ENCODE results near the gene TFAP2A. TPM values are rescaled to one million over a fixed set of nuclear protein-coding genes. Genes with fewer than 3 reads are reported as not detected.

The TFAP2A gene
- total and polyA plus RNA-seq, 10 donors: 0.04 to 0.94 (median 0.23) TPM; not detected in 4

DNA sequence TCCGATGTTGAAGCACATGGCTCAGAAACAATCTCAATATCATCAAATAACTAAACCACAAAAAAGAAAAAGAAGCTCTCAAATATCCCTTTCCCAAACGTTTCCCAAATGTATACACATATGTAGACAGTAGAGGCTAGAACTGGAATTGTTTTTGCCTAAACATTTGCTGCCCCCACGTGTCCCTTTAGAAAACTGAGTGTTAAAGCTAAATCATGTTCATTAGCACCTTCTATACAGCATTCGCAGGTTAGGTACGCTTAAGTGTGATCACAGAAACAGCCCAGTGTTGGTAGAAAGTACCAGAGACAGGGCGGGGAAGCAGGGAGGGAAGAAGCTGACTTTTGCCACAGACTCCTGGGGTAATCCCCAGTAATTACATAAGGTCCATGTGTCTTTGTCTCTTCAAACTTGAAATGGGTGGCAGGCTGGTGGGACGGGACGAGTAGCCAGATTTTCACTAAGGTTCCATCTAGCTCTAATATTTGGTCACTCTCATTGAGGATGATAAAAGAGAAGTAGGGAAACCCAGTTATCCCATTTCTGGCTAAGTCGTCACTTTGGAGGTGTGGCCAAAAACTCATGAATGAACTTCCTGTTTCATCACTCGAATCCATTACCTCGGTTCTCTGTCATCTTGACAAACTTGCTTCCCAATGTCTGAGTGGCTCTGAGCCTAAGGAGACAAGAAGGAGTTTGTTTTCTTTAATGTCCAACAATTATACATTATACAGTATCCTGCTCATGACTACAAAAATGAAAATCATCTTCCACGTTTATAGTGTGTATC is 15.0 kb upstream of the TFAP2A start:
- DNase-seq: no peak
- peaks cover 4 to 26% (median 20%) of the 10 kb centered on the region in 6 donors for H3K4me1 ChIP-seq
- no peaks in the 10 kb centered on the region for H3K9me3 ChIP-seq
- H3K4me3 ChIP-seq: peak overlapping the region in 1 of 8 donors; percentile 28
- no peaks in the 10 kb centered on the region for H3K36me3 ChIP-seq
- TF ChIP-seq, protein P1, sequence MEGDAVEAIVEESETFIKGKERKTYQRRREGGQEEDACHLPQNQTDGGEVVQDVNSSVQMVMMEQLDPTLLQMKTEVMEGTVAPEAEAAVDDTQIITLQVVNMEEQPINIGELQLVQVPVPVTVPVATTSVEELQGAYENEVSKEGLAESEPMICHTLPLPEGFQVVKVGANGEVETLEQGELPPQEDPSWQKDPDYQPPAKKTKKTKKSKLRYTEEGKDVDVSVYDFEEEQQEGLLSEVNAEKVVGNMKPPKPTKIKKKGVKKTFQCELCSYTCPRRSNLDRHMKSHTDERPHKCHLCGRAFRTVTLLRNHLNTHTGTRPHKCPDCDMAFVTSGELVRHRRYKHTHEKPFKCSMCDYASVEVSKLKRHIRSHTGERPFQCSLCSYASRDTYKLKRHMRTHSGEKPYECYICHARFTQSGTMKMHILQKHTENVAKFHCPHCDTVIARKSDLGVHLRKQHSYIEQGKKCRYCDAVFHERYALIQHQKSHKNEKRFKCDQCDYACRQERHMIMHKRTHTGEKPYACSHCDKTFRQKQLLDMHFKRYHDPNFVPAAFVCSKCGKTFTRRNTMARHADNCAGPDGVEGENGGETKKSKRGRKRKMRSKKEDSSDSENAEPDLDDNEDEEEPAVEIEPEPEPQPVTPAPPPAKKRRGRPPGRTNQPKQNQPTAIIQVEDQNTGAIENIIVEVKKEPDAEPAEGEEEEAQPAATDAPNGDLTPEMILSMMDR (IDR thresholded peaks at IDR 0.05 in 8 of 11, conservative IDR thresholded peaks at IDR 0.05 in 3 of 11): peak in 7 of 11 experiments; percentile 20 to 50 (median 34)
- TF ChIP-seq POLR2A (IDR thresholded peaks at IDR 0.05): no peak
- peaks cover 2 to 86% (median 30%) of the 10 kb centered on the region in 7 donors for H3K27me3 ChIP-seq (replicated peaks in 1 of 7)
- H3K27ac ChIP-seq: no peak overlapping the region
- WGBS, 5 donors: 19 to 26% (median 23%) methylated on average over 12 of the region's 12 CpGs
- intact Hi-C loops (cut with DNase I; ENCODE audit: low total_unique reads): loop anchor here (10.0 kb wide), 1 partner anchor 885 kb away; no protein-coding TSS in a partner anchor

DNA sequence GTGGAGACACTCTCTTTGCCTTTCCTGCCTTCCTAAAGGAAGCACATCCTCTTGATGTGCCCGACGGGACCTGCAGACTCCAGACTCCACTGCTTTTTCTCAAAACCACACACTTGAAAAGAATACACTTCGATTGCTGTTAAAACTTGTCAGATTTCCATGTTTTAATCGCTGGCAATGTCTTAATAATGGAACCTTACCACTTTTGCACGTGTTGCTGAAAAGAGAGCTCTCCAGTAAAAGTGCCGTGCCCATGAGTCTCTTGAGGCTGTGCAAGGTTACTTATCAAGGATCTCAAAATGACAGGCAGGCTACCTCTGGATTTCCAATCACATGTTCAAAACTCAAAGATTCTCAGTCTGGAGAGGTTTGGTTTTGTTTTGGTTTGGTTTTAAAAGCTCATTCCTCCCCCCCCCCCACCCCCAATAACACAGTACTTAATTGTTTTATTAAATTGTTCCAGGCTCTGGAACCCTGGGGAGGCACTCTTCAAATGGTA is 12.0 kb upstream of the TFAP2A start:
- no peaks in the 10 kb centered on the region for H3K36me3 ChIP-seq
- no peak overlapping the region for H3K27ac ChIP-seq
- no peak for DNase-seq
- TF ChIP-seq, protein P1 (IDR thresholded peaks at IDR 0.05 in 8 of 11, conservative IDR thresholded peaks at IDR 0.05 in 3 of 11): no peak
- TF ChIP-seq POLR2A (IDR thresholded peaks at IDR 0.05) (no peak), POLR2AphosphoS5 (IDR thresholded peaks at IDR 0.05) (no peak)
- H3K9me3 ChIP-seq: no peaks in the 10 kb centered on the region
- WGBS, 5 donors: 6 to 16% (median 8%) methylated on average over 6 of the region's 6 CpGs
- peak overlapping the region; percentile 16 to 69 (median 47) for H3K4me3 ChIP-seq
- intact Hi-C loops (cut with DNase I; ENCODE audit: low total_unique reads): no loop called here
- H3K4me1 ChIP-seq: peaks cover 4 to 26% (median 19%) of the 10 kb centered on the region in 6 donors
- H3K27me3 ChIP-seq (replicated peaks in 1 of 7): peaks cover 6 to 95% (median 58%) of the 10 kb centered on the region in 7 donors

DNA sequence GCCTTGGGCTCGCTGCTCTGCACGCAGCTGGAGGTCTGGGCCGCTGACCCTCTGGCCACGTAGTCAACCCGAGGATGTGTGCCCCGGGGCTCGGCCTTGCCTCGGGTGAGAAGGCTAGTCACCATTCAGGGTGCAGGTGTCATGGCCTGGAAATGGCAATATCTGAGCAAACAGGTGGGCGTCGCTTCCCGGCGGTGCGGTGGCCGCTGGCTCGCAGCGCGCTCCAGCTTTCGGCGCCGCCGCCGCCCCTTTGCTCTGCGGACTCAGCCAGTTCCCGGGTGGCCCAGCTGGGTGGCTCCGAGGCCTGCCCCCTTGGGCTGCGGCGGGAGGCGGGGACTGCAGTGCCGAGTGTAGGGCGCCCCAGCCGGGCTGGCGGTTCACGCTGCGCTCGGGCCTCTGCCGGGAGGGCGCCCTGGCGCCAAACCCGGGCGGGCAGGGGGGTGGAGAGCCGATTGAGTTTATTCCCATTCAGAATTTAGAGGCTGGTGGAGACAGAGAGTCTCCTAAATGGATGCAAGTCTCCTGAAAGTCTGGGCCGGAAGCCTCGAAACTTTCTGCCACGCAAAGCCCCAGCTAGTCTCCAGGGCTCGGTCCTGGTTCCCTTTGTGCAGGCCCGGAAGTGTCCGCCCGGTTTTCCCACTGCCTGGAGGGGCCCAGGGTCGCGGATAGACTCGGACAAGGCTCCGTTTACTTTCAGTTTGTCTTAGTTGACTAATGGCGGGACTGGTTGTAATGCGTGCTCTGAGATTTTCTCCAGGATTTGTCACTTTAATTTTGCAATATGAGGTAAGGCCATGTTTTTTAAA is 11.3 kb upstream of the TFAP2A start:
- no peak for DNase-seq
- Histone ChIP-seq H3K4me1 (peaks cover 4 to 26% (median 19%) of the 10 kb centered on the region in 6 donors), H3K9me3 (no peaks in the 10 kb centered on the region), H3K27ac (no peak overlapping the region), H3K4me3 (peak overlapping the region; percentile 16 to 69 (median 47)), H3K27me3 (replicated peaks in 1 of 7) (peaks cover 6 to 97% (median 64%) of the 10 kb centered on the region in 7 donors), H3K36me3 (no peaks in the 10 kb centered on the region)
- WGBS, 5 donors: 1 to 4% (median 3%) methylated on average over 18 to 54 of the region's 54 CpGs
- TF ChIP-seq POLR2A (IDR thresholded peaks at IDR 0.05) (no peak), POLR2AphosphoS5 (IDR thresholded peaks at IDR 0.05) (no peak)
- TF ChIP-seq, protein P1 (IDR thresholded peaks at IDR 0.05 in 8 of 11, conservative IDR thresholded peaks at IDR 0.05 in 3 of 11): no peak
- intact Hi-C loops (cut with DNase I; ENCODE audit: low total_unique reads): no loop called here

All from spleen (tissue), 11 donors.